T-helper 1 cell treated with Interleukin-12 subunit alpha and Interleukin-12 subunit beta and Interleukin-4 antibody, amounts not matched to agents 30 ng/mL and 1 ng/mL, for 36 hours (primary cell): ENCODE data around the gene LPA. TPM values are rescaled to one million over a fixed set of nuclear protein-coding genes. Genes with fewer than 3 reads are reported as not detected.
"Not testable (repeated sequence)": the region's sequence is repeated elsewhere in the genome, so short reads cannot be mapped to it uniquely, and the experiment has no call there.

ENCODE experiments used
- intact Hi-C: fragments of 100-400 bp; cut with micrococcal nuclease; formaldehyde crosslinking; loops from one replicate; pipeline ENCODE4 v1.15.1; 2024
- total RNA-seq: library from RNA; stranded (reverse); gene quantifications from 2 replicates; pipeline ENCODE4 v1.2.3, GENCODE V29; 2022

Gene LPA
- 0.02 TPM in 1 of 2 replicates, not detected in the other for total RNA-seq

- intact Hi-C loops, result not testable (repeated sequence)
These were observed at the start of gene LPA for GRCh38 chr6:160664198-160664597. LPA (minus strand) TSS chr6:160664275; CDS start chr6:160664214, 61 bp downstream.

GRCh38 chr6:160708993-160709392 is 44.9 kb upstream of the LPA start:
- intact Hi-C loops, result not testable (repeated sequence)

DNA sequence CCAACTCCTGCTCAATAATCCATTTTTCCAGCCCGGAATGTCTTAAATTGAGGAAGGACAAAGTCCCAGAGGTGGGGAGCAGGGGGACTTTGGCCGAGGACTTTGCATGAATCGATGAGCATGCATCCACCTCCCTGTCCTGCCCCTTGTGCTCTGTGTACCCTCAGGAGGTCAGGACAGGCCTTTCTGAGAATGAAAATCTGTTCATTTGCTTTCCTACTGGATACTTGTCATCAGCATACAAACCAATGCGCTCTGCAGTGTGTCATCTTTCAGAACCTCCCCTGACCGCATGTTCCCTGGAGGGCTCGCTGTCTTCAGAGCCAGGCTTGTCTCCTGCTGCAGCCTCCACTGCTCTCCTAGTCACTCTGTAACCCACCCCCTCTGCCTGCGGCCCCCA is 40.6 kb upstream of the LPA start:
- intact Hi-C loops, result not testable (repeated sequence)

DNA sequence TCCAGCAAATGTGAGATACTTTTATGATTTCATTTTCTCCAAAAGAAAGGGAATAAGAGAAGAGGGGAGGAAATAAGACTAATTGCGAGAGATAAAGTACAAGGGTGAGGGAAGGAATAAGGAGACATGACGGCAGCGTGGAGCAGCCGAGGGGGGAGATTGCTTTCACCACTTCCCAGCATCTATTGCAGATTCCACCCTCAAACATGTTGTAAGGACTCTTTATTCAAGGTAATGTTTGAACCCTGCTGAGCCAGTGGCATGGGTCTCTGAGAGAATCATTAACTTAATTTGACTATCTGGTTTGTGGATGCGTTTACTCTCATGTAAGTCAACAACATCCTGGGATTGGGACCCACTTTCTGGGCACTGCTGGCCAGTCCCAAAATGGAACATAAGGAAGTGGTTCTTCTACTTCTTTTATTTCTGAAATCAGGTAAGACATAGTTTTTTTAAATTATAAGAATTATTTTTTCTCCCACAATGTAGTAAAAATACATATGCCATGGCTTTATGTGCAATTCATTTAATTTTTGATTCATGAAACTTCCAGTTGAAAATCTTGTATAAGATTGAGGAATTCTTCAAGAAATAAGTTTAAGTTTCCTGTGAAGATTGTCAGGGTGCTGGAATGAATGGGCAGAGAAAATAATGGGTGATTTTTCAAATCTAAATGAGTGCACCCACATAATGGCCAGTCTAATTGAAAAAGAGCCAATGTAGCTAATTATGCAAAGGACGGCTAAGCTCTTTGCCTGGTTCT is 38.0 kb upstream of the LPA start, which contains the start of gene PLG:
PLG (plus strand) TSS at position 327 of the 763 bp plus-strand sequence; CDS start at position 388, 61 bp downstream.
- intact Hi-C loops, result not testable (repeated sequence)

DNA sequence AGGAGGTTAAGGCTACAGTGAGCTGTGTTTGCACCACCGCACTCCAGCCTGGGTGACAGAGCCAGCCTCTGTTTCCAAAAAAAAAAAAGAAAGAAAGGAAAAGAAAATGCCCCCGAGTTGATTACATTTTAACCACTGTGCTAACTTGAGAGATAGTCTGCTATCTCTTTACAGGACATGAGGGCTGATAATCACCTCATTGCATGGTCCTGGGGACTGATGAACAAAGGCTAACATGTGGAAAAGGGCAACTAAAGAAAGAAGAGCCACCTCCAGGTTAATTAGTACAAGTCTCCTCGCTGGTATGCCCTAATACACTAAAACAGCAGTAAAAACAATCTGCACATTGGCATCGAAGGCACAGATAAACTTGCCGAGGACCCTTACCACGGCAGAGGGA is 33.8 kb upstream of the LPA start:
- intact Hi-C loops, result no loop called here

DNA sequence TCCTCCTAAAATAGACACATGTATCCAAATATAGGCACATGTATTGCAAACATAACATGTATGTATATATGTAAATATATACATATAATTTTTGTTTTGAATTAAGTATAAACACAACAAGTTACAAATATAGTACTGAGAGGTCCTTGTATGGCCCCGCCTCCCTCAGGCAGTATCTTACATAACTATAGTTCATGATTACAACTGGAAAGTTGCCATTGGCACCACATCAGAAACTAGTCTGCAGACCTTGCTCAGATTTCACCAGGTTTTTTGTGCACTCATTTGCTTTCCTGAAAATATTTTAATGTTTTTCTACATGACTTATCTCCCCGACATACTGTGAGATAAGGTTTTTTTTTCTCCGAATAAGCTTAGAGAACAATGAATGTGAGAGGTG is 32.8 kb upstream of the LPA start:
- intact Hi-C loops, result not testable (repeated sequence)

DNA sequence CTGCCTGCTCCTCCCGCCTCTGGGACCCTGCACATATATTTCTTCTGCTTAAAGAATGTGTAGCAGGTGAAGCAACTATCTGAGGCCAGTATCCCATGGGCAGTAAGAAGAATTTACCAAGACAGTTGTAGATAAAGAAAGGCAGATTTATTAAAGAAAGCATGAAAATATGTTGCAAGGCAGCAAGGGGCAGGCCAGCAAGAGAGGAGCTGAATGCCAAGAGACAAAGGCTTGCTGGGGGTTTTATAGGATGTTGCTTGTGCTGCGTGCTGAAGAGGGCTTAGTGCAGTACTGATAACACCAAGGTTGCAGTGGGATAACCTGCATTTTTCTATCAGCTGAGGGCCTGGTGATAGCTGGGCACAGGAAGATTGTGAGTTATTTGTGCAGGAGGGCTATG is 31.5 kb upstream of the LPA start:
- intact Hi-C loops, result not testable (repeated sequence)

DNA sequence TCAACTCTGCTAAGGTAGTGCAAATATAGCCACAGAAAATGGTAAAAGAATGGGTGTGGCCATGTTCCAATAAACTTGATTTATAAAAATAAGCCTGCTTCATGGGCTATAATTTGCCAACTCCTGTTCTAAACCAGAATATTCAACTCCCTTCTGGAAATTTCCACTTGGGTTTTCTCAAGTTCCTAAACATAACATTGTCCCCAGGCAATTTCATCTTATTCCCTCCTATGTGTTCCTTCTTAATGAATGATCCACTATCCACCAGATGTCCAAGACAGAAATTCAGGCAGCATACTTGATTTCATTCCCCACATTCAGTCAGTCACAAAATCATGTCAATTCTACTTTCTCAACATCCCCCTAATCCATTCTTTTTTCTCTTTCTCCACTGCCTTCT is 30.9 kb upstream of the LPA start:
- intact Hi-C loops, result not testable (repeated sequence)

DNA sequence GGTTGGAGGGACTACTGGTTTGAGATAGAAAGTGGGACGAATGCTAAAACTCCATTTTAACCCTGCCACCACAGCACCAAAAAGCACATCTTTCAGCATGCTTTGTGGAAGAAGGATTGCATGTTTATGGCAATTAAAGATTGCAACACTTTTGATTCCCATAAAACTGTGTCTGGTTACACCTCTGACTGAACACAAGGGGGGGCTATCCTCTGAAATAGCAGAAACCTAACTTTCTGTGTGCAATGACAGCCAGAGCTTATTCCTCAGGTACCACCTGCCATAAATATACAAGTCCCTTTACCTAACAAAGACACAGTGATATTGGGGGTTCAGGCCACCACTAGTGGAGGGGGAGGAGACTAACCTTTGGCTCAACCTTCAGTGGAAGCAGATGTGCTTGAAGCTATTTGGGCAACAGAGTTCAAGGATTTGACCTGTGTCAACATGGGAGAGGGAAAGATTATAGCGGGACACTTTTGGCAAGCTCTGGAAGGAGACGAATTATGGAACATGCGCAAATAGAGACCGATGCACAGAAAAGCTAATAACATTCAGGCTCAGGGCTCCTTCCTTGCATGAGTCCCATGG is 28.4 kb upstream of the LPA start:
- intact Hi-C loops, result no loop called here

- intact Hi-C loops, result no loop called here
These were observed 27.5 kb upstream of the LPA start for GRCh38 chr6:160691617-160692016.

DNA sequence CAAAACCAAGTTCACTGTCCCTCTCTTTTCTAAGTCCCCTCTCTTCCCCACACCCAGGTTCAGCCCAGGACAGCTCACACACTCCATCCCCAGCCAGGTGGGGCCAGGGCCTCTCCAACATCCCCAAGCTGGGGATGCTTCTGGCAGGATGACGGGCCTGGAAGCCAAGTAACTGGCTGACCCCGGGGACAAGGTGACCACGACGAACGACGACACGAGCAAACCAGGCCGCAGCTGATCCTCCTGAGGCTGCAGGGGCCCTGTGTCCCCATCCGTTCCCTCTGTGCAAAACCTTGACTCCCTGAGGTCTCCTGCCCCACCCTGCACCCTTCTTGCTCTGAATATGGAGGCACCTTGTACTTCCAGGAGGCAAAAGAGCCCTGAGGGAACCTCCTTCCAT is 26.4 kb upstream of the LPA start:
- intact Hi-C loops, result no loop called here

DNA sequence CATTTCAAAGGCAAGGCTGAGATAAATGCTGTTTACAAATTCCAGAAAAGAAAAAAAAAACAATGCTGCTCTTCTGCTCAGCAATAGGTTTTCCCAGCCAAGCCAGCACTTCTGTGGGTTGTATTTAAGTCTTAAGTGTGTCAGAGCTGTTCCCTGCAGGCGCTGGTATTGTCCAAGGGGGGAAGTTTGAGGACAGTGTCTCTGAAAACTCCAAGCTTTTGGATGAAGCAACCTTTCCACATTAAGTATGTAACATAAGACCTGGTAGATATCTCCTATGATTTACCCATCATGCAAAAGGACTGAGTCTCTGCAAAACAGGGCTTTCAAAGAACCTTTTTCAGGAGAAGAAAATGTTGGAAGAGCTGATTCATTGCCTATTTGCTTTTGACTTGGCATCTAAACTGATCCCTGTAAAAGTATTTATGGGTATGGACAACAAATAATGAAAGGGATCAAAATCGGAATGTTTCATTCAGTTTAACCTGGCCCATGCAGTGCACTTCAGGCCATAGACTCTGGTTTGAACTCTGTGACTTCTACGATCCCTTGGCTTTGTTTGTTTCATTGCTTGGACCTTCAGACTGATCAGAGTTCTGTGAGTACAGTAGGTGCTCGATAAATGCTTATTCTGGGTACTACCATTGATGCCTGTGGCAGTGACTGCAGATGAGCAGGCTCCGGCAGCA is 21.8 kb upstream of the LPA start:
- intact Hi-C loops, result no loop called here

- intact Hi-C loops, result not testable (repeated sequence)
These were observed 21.2 kb upstream of the LPA start for GRCh38 chr6:160685101-160685761.

- intact Hi-C loops, result no loop called here
These were observed 15.3 kb upstream of the LPA start for GRCh38 chr6:160679402-160679769.

GRCh38 chr6:160678744-160679401 is 14.8 kb upstream of the LPA start:
- intact Hi-C loops, result no loop called here

DNA sequence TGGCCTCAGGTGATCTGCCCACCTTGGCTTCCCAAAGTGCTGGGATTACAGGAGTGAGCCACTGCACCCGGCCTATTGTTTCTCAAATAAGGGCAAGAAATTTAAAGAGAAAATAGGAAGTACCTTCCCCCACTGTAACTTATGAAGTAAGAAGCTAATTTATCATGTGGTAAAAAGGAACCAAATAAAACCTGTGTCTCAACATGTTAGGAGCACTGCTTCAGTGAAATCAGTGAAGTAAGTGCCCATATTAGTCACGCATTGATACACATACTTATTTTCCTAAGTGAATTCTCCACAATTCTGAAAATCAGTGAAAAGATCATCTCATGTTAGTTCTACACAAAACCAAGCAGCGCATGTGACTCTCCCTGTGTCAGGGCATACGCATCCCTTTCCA is 14.2 kb upstream of the LPA start:
- intact Hi-C loops, result no loop called here

GRCh38 chr6:160676418-160676817 is 12.3 kb upstream of the LPA start:
- intact Hi-C loops, result not testable (repeated sequence)

GRCh38 chr6:160668589-160668988 is 4.5 kb upstream of the LPA start:
- intact Hi-C loops, result loop anchor here (1.0 kb wide), 3 partner anchors 148 to 565 kb away; no protein-coding TSS in a partner anchor

DNA sequence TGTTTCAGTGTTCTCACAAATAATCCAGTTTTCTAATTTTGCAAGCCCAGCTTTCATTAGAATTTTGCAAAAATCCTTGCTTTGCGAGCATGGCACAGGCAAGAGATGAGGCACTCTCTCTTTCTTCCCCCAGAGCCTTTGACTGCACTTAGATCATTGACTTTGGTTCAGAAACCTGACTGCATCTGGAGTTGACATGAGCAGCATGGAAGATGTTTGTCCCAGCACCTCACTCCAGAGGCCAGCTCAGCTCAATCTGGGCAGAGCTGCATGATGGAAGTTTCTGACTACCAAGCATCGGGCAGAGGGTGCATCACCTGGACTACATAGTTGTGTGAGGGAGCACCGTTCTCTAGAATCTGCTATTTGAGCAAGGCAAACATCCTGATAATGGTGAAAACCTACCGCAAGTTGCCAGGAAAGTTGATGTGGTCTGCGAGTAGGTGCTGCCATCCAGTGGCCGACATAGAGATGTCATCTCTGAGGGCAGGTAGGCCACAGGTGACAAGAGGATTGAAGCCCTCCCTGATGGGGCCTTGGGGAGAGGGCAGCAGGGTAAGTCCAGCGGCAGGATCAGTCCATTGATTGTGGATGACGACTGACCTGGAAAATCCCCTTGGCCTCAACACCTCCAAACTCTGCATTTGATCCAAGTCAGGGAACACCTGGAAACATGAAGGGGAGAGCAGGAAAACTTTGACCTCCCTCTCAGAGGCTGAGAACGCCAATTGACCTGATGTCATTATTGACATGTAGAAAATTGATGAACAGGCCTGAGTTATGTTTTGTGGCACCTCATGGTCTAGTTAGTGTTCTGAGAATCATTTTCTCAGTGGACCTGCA is 3.8 kb upstream of the LPA start:
- intact Hi-C loops, result loop anchor here (1.0 kb wide), 3 partner anchors 148 to 565 kb away; no protein-coding TSS in a partner anchor

DNA sequence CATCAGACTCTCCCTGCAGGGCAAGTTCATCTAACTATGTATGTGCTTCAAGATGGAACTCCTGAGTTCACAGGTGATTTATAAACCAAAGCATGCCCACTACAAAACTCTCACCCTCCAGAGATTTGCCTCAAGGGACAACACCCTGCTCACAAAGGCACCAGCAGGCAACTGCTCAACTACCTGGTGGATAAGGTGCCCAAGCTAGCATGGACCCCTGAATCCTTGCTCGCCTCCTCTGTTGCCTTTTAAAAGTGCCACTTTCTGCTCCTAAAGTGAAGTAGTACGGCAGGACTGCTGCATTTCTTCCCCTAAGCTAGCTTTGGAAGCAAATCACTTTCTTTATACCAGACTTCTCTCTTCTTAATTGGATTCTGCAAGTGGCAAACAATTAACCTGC is 1.2 kb downstream of the LPA start:
- intact Hi-C loops, result no loop called here
